Prostate gland (tissue), 2 donors: ENCODE data around the gene OTOG.
"Not testable (repeated sequence)": the region's sequence is repeated elsewhere in the genome, so short reads cannot be mapped to it uniquely, and the experiment has no call there.

Experiments used
- POLR2A ChIP-seq: fragments of 450-650 bp; IDR thresholded peaks from one replicate; pipeline ENCODE4 v1.6.1; 2016; ENCODE audit warnings: antibody characterized with exemption, mild to moderate bottlenecking
- POLR2AphosphoS5 ChIP-seq: sonication (generic); formaldehyde crosslinking; IDR thresholded peaks from one replicate; pipeline ENCODE4 v1.6.1; 2017; ENCODE audit warnings: antibody characterized with exemption
- TF ChIP-seq, protein P1 (sequence below), 4 experiments: fragments of 200-600 bp in 2 of 4; fragments of 450-650 bp in 2 of 4; sonication (generic) in 2 of 4; IDR thresholded peaks; 1 replicate in 3 of 4; 2 replicates in 1 of 4; pipeline ENCODE4 v1.5.1; 2016 to 2019; ENCODE audit warnings: antibody characterized with exemption in 4 of 4, mild to moderate bottlenecking in 2 of 4, moderate library complexity in 2 of 4

GRCh38 chr11:17622711-17623110, 75.7 kb downstream of the OTOG start:
- not testable (repeated sequence) for TF ChIP-seq POLR2AphosphoS5, POLR2A
- TF ChIP-seq, protein P1, sequence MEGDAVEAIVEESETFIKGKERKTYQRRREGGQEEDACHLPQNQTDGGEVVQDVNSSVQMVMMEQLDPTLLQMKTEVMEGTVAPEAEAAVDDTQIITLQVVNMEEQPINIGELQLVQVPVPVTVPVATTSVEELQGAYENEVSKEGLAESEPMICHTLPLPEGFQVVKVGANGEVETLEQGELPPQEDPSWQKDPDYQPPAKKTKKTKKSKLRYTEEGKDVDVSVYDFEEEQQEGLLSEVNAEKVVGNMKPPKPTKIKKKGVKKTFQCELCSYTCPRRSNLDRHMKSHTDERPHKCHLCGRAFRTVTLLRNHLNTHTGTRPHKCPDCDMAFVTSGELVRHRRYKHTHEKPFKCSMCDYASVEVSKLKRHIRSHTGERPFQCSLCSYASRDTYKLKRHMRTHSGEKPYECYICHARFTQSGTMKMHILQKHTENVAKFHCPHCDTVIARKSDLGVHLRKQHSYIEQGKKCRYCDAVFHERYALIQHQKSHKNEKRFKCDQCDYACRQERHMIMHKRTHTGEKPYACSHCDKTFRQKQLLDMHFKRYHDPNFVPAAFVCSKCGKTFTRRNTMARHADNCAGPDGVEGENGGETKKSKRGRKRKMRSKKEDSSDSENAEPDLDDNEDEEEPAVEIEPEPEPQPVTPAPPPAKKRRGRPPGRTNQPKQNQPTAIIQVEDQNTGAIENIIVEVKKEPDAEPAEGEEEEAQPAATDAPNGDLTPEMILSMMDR (IDR thresholded peaks at IDR 0.05) = not testable (repeated sequence)
